ENCODE data around the gene CCHCR1. TPM values are rescaled to one million over a fixed set of nuclear protein-coding genes. Genes with fewer than 3 reads are reported as not detected.
"Not testable (repeated sequence)": the region's sequence is repeated elsewhere in the genome, so short reads cannot be mapped to it uniquely, and the experiment has no call there.

CCHCR1 gene
- total RNA-seq, 2 donors from 2014 or later = 15.6 to 28.7 TPM

GRCh38 chr6:31202259-31203166 is 44.9 kb upstream of the CCHCR1 start:
- H3K36me3 ChIP-seq (replicated peaks in 1 of 2; ENCODE audit: insufficient read depth in 1 of 2, low read depth in 2 of 2) = no peaks in the 10 kb centered on the region
- WGBS, 2 donors = 45 to 60% methylated on average over 10 to 11 of the region's 11 CpGs
- H3K27me3 ChIP-seq = no peaks in the 10 kb centered on the region
- no peaks in the 10 kb centered on the region for H3K9me3 ChIP-seq
- peak overlapping the region; percentile 53 to 92 (median 82) for H3K27ac ChIP-seq
- ATAC-seq (no peak), DNase-seq (no peak)
- TF ChIP-seq CTCF (IDR thresholded peaks at IDR 0.05) = no peak
- no peak for TF ChIP-seq POLR2A (IDR thresholded peaks at IDR 0.05)
- peaks cover 51% of the 10 kb centered on the region for H3K4me1 ChIP-seq
- intact Hi-C loops (cut with DNase I) = no loop called here
- no peak overlapping the region for H3K4me3 ChIP-seq

- not testable (repeated sequence) for H3K9me3 ChIP-seq; ATAC-seq; H3K36me3 ChIP-seq (replicated peaks in 1 of 2; ENCODE audit: insufficient read depth in 1 of 2, low read depth in 2 of 2); H3K4me3 ChIP-seq; H3K27me3 ChIP-seq; DNase-seq
- intact Hi-C loops (cut with DNase I) = loop anchor here (5.0 kb wide), 1 partner anchor 168 kb away; no protein-coding TSS in a partner anchor
- peak overlapping the region in 2 of 4 donors; percentile 94 to 98 for H3K27ac ChIP-seq
- WGBS, 2 donors = 91 to 97% methylated on average over 4 of the region's 4 CpGs
- H3K4me1 ChIP-seq = peaks cover 47% of the 10 kb centered on the region
Observed at GRCh38 chr6:31199105-31199452, 41.5 kb upstream of the CCHCR1 start.

DNA sequence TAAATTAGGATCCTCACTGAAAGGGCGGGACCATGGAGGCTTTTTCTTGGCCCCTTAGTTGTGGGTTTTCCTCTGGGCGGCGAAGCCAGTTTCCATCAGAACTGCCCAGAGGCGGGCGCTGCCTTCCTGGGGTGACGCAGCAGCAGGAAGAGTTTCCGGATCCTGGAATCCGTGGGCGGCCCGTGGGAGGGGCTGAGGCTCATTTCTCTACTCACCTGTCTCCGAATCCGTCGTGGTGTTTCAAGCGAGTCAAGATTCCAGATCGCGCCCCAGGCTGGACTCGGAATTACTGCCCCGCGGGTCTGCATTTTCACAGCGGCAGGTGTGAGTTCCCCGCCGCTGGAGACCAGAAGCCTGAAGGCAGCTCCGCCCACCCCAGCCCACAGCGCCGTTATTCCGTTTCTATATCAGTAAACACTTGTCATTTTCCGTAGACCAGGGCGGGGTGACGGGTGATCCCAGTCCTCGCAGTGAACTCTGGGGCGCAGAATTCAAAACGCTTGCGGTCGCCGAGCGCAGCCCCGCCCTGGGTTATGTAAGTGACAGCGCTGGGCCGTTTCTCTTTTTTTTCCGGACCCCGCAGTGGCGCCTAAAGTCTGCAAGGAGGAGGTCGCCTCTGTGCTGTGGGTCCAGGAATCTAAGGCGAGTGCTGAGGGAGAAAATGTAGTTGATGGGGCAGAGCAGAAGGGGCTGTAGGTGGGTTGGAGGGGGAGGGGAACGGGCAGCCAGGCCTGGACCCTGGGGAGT is 40.1 kb upstream of the CCHCR1 start:
- H3K27ac ChIP-seq = peak overlapping the region; percentile 85 to 99 (median 96)
- H3K4me3 ChIP-seq = peak overlapping the region; percentile 62 to 65
- no peaks in the 10 kb centered on the region for H3K27me3 ChIP-seq
- ATAC-seq = peak; percentile 90
- no peaks in the 10 kb centered on the region for H3K36me3 ChIP-seq (replicated peaks in 1 of 2; ENCODE audit: insufficient read depth in 1 of 2, low read depth in 2 of 2)
- H3K4me1 ChIP-seq = peaks cover 37% of the 10 kb centered on the region
- H3K9me3 ChIP-seq = no peaks in the 10 kb centered on the region
- intact Hi-C loops (cut with DNase I) = loop anchor here (5.0 kb wide), 1 partner anchor 170 kb away; no protein-coding TSS in a partner anchor
- 0% methylated on average over 9 to 45 of the region's 45 CpGs for WGBS, 2 donors
- TF ChIP-seq POLR2A (IDR thresholded peaks at IDR 0.05) (peak; percentile 65 to 94 (median 92)), CTCF (IDR thresholded peaks at IDR 0.05) (peak in 3 of 7 experiments; percentile 6 to 11 (median 9))
- DNase-seq = peak; percentile 92 to 95 (median 94)

DNA sequence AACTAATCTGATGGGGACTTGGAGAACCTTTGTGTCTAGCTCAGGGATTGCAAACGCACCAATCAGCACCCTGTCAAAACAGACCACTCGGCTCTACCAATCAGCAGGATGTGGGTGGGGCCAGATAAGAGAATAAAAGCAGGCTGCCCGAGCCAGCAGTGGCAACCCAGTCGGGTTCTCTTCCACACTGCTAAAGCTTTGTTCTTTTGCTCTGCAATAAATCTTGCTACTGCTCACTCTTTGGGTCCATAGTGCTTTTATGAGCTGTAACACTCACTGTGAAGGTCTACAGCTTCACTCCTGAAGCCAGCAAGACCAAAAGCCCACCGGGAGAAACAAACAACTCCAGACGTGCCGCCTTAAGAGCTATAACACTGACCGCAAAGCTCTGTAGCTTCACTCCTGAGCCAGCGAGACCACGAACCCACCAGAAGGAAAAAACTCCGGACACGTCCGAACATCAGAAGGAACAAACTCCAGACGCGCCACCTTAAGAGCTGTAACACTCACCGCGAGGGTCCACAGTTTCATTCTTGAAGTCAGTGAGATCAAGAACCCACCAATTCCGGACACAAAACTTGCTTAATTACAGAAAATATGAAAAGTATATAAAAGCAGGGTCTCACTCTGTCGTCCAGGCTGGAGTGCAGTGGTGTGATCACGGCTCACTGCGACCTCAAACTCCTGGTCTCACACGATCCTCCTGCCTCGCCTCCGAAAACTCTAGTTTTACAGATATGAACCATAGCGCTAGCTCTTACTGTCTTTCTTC is 38.8 kb upstream of the CCHCR1 start:
- H3K4me3 ChIP-seq; DNase-seq; H3K9me3 ChIP-seq; ATAC-seq; H3K27me3 ChIP-seq; H3K36me3 ChIP-seq (replicated peaks in 1 of 2; ENCODE audit: insufficient read depth in 1 of 2, low read depth in 2 of 2): not testable (repeated sequence)
- peak overlapping the region; percentile 85 to 99 (median 96) for H3K27ac ChIP-seq
- 58 to 72% methylated on average over 25 of the region's 25 CpGs for WGBS, 2 donors
- intact Hi-C loops (cut with DNase I) = loop anchor here (5.0 kb wide), 1 partner anchor 171 kb away; no protein-coding TSS in a partner anchor
- TF ChIP-seq POLR2A (IDR thresholded peaks at IDR 0.05) = peak in 1 of 3 donors; percentile 25
- H3K4me1 ChIP-seq = peaks cover 27% of the 10 kb centered on the region

DNA sequence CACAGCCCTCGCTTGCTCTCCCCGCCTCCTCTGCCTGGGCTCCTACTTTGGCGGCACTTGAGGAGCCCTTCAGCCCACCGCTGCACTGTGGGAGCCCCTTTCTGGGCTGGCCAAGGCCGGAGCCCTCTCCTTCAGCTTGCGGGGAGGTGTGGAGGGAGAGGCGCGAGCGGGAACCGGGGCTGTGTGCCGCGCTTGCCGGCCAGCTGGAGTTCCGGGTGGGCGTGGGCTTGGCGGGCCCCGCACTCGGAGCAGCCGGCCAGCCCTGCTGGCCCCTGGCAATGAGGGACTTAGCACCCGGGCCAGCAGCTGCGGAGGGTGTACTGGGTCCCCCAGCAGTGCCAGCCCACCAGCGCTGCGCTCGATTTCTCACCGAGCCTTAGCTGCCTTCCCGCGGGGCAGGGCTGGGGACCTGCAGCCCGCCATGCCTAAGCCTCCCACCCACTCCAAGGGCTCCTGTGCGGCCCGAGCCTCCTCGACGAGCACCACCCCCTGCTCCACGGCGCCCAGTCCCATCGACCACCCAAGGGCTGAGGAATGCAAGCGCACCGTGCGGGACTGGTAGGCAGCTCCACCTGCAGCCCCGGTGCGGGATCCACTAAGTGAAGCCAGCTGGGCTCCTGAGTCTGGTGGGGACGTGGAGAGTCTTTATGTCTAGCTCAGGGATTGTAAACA is 37.8 kb upstream of the CCHCR1 start:
- not testable (repeated sequence) for ATAC-seq; H3K36me3 ChIP-seq (replicated peaks in 1 of 2; ENCODE audit: insufficient read depth in 1 of 2, low read depth in 2 of 2); DNase-seq; H3K27me3 ChIP-seq; H3K4me3 ChIP-seq; H3K9me3 ChIP-seq
- intact Hi-C loops (cut with DNase I) = loop anchor here (5.0 kb wide), 1 partner anchor 172 kb away; no protein-coding TSS in a partner anchor
- Histone ChIP-seq H3K4me1 (peaks cover 23% of the 10 kb centered on the region), H3K27ac (peak overlapping the region in 1 of 4 donors; percentile 52)
- WGBS, 2 donors = 91 to 98% methylated on average over 28 to 31 of the region's 41 CpGs

Data from body of pancreas (tissue), 4 donors.